ENCODE results near the gene NXF3.
"Not testable (repeated sequence)": the region's sequence is repeated elsewhere in the genome, so short reads cannot be mapped to it uniquely, and the experiment has no call there.

NXF3 gene

DNA sequence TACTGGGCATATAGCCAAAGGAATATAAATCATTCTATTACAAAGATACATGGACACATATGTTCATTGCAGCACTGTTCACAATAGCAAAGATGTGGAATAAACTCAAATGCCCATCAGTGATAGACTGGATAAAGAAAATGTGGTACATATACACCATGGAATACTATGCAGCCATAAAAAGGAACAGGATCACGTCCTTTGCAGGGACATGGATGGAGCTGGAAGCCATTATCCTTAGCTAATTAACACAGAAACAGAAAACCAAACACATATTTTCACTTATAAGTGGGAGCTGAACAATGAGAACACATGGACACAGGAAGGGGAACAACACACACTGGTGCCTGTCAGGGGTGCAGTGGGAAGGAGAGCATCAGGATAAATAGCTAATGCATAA is 59.6 kb downstream of the NXF3 start:
- DNase-seq = not testable (repeated sequence)
